Measurements from ENCODE around the gene IL17B. TPM values are rescaled to one million over a fixed set of nuclear protein-coding genes. Genes with fewer than 3 reads are reported as not detected.

IL17B gene
- total RNA-seq, 6 donors from 2014 or later: 2.4 TPM; not detected in 5

- Histone ChIP-seq H3K4me1 (peaks cover 11 to 19% (median 16%) of the 10 kb centered on the region in 4 donors), H3K9me3 (no peaks in the 10 kb centered on the region), H3K27me3 (no peaks in the 10 kb centered on the region), H3K27ac (peak overlapping the region; percentile 60 to 93 (median 66)), H3K4me3 (peak overlapping the region in 1 of 4 donors; percentile 51), H3K36me3 (no peaks in the 10 kb centered on the region)
- DNase-seq (no peak), ATAC-seq (ENCODE audit: low FRiP score in 2 of 2) (no peak)
- no peak for TF ChIP-seq CTCF (IDR thresholded peaks at IDR 0.05)
- TF ChIP-seq POLR2AphosphoS5 (IDR thresholded peaks at IDR 0.05): no peak
- no peak for TF ChIP-seq POLR2A (IDR thresholded peaks at IDR 0.05)
- no peak for TF ChIP-seq EP300 (IDR thresholded peaks at IDR 0.05)
- WGBS, 2 donors: 77 to 91% methylated on average over 6 to 8 of the region's 8 CpGs
Measured at GRCh38 chr5:149412783-149413476, 33.8 kb upstream of the IL17B start.

- Histone ChIP-seq H3K27ac (peak overlapping the region; percentile 60 to 93 (median 66)), H3K4me3 (peak overlapping the region in 3 of 4 donors; percentile 5 to 51 (median 48)), H3K4me1 (peaks cover 1 to 9% (median 7%) of the 10 kb centered on the region in 4 donors), H3K27me3 (no peaks in the 10 kb centered on the region), H3K9me3 (no peaks in the 10 kb centered on the region), H3K36me3 (no peaks in the 10 kb centered on the region)
- no peak for ATAC-seq (ENCODE audit: low FRiP score in 2 of 2)
- no peak for TF ChIP-seq POLR2AphosphoS5 (IDR thresholded peaks at IDR 0.05)
- no peak for TF ChIP-seq CTCF (IDR thresholded peaks at IDR 0.05)
- no peak for TF ChIP-seq POLR2A (IDR thresholded peaks at IDR 0.05)
- no peak for TF ChIP-seq EP300 (IDR thresholded peaks at IDR 0.05)
- DNase-seq: no peak
- WGBS, 2 donors: 69 to 82% methylated on average over 5 to 9 of the region's 9 CpGs
Measured at GRCh38 chr5:149411738-149412519, 32.8 kb upstream of the IL17B start.

GRCh38 chr5:149410721-149411432 lies 31.8 kb upstream of the IL17B start:
- peak overlapping the region; percentile 9 to 51 (median 42) for H3K4me3 ChIP-seq
- ATAC-seq (ENCODE audit: low FRiP score in 2 of 2): no peak
- H3K27ac ChIP-seq: peak overlapping the region; percentile 40 to 93 (median 74)
- WGBS, 2 donors: 79 to 87% methylated on average over 12 to 15 of the region's 15 CpGs
- no peak for DNase-seq
- TF ChIP-seq POLR2A (IDR thresholded peaks at IDR 0.05) (no peak), POLR2AphosphoS5 (IDR thresholded peaks at IDR 0.05) (no peak), CTCF (IDR thresholded peaks at IDR 0.05) (no peak), EP300 (IDR thresholded peaks at IDR 0.05) (no peak)
- H3K4me1 ChIP-seq: peaks cover 0 to 8% (median 3%) of the 10 kb centered on the region in 4 donors
- H3K36me3 ChIP-seq: no peaks in the 10 kb centered on the region
- no peaks in the 10 kb centered on the region for H3K27me3 ChIP-seq
- no peaks in the 10 kb centered on the region for H3K9me3 ChIP-seq

GRCh38 chr5:149410071-149410470 lies 31.0 kb upstream of the IL17B start:
- H3K9me3 ChIP-seq: no peaks in the 10 kb centered on the region
- H3K27ac ChIP-seq: peak overlapping the region; percentile 71 to 93 (median 78)
- no peak for TF ChIP-seq EP300 (IDR thresholded peaks at IDR 0.05)
- TF ChIP-seq POLR2A (IDR thresholded peaks at IDR 0.05): no peak
- no peak for TF ChIP-seq POLR2AphosphoS5 (IDR thresholded peaks at IDR 0.05)
- no peak for TF ChIP-seq CTCF (IDR thresholded peaks at IDR 0.05)
- ATAC-seq (ENCODE audit: low FRiP score in 2 of 2) (no peak), DNase-seq (no peak)
- H3K36me3 ChIP-seq: no peaks in the 10 kb centered on the region
- 73 to 79% methylated on average over 2 to 7 of the region's 7 CpGs for WGBS, 2 donors
- peak overlapping the region in 3 of 4 donors; percentile 37 to 51 (median 48) for H3K4me3 ChIP-seq
- H3K27me3 ChIP-seq: no peaks in the 10 kb centered on the region
- peaks cover 0 to 9% (median 6%) of the 10 kb centered on the region in 4 donors for H3K4me1 ChIP-seq

All from upper lobe of left lung (tissue), 6 donors.